Adrenal gland (tissue), 12 donors: ENCODE results near the gene SLC35F6. TPM values are rescaled to one million over a fixed set of nuclear protein-coding genes. Genes with fewer than 3 reads are reported as not detected.
A peak's percentile ranks its signal among the peaks of the same experiment; 100 is the strongest.

Experiments used
- DNase-seq, 7 donors: peaks; one replicate each; pipeline ENCODE4 v3.0.0-alpha.2; 2019 to 2020
- H3K27ac ChIP-seq, 5 donors: fragments of 200-600 bp; sonication (generic) in 4 of 5; 1 replicate in 3 of 5; 2 replicates in 2 of 5; pipeline versions ENCODE4 v1.5.1 to v1.8.0; 2016 to 2020; ENCODE audit warnings: mild to moderate bottlenecking in 1 of 5
- H3K27me3 ChIP-seq: fragments of 200-600 bp; 2 replicates; pipeline ENCODE4 v1.8.0; 2021
- H3K36me3 ChIP-seq, 2 donors: fragments of 200-600 bp; replicated peaks in 1 of 2; 1 replicate in 1 of 2; 2 replicates in 1 of 2; pipeline versions ENCODE4 v1.5.1 to v1.8.0; 2018 to 2022
- H3K4me1 ChIP-seq, 2 donors: fragments of 200-600 bp; replicated peaks in 1 of 2; 1 replicate in 1 of 2; 2 replicates in 1 of 2; pipeline versions ENCODE4 v1.5.1 to v1.8.0; 2018 to 2021
- H3K4me3 ChIP-seq, 4 donors: fragments of 200-600 bp; sonication (generic) in 3 of 4; one replicate each; pipeline ENCODE4 v1.5.1; 2016 to 2018
- H3K9me3 ChIP-seq, 3 donors: fragments of 200-600 bp; sonication (generic) in 1 of 3; replicated peaks in 1 of 3; 1 replicate in 2 of 3; 2 replicates in 1 of 3; pipeline versions ENCODE4 v1.5.1 to v1.8.0; 2016 to 2021
- POLR2A ChIP-seq, 2 donors: fragments of 450-650 bp; IDR thresholded peaks; one replicate each; pipeline ENCODE4 v1.6.1; 2017; ENCODE audit warnings: antibody characterized with exemption in 2 of 2, mild to moderate bottlenecking in 2 of 2, moderate library complexity in 1 of 2
- WGBS, 4 donors: extraction: QIAGEN DNeasy Blood & Tissue Kit in 2 of 4; methylation state at CpG; one replicate each; pipeline versions ENCODE4 v1.1.5 to v1.1.7; 2013 to 2017; 5-methylcytosine and 5-hydroxymethylcytosine counted together
- intact Hi-C, 2 donors: fragments of 100-400 bp; cut with DNase I; formaldehyde crosslinking; loops; one replicate each; pipeline versions ENCODE4 v1.14.1 to v1.15.0; 2022 to 2023
- polyA plus RNA-seq, 3 donors: library from polyadenylated mRNA; stranded (reverse); fragments of 200-250 nt in 2 of 3; fragments of 350-450 nt in 1 of 3; fragmentation: Illumina TruSeq in 1 of 3; extraction: RNeasy Lipid Tissue Mini Kit (QIAGEN cat#74804) in 1 of 3; gene quantifications; one replicate each; pipeline ENCODE4 v1.2.3, GENCODE V29; 2013 to 2014
- total RNA-seq, 9 donors: library from RNA; depleted of rRNA in 4 of 9; stranded (reverse); fragments of >200 nt in 4 of 9; fragments of 120-200 nt in 1 of 9; fragmentation: NEBNext Ultra II Directional in 1 of 9; extraction: Animal tissue kit (Norgen Biotek cat#: 25700) in 1 of 9; gene quantifications; one replicate each; pipeline versions ENCODE4 v1.1.0 to v1.2.4, GENCODE V29; 2013 to 2023
- TF ChIP-seq, protein P1 (sequence below), 6 experiments: fragments of 450-650 bp in 4 of 6; fragments of 200-600 bp in 2 of 6; sonication (generic) in 1 of 6; IDR thresholded peaks; 1 replicate in 5 of 6; 2 replicates in 1 of 6; pipeline versions ENCODE4 v1.5.1 to v1.8.0; 2016 to 2021; ENCODE audit warnings: antibody characterized with exemption in 6 of 6, mild to moderate bottlenecking in 2 of 6, moderate library complexity in 1 of 6
- donor health status: healthy with polysubstance abuse.
- donor health status: Bipolar disorder and iron deficiency.
- donor health status: DM: yes; HTN: yes; CAD: no.
- donor health status: DM: no; HTN: no; CAD: no.
- donor health status: DM: no; HTN: no; CAD: no.
- donor health status: DM: yes; HTN: yes; CAD: no.

SLC35F6 gene
- total and polyA plus RNA-seq, 12 donors = 20.0 to 92.4 (median 56.7) TPM

- TF ChIP-seq, protein P1, sequence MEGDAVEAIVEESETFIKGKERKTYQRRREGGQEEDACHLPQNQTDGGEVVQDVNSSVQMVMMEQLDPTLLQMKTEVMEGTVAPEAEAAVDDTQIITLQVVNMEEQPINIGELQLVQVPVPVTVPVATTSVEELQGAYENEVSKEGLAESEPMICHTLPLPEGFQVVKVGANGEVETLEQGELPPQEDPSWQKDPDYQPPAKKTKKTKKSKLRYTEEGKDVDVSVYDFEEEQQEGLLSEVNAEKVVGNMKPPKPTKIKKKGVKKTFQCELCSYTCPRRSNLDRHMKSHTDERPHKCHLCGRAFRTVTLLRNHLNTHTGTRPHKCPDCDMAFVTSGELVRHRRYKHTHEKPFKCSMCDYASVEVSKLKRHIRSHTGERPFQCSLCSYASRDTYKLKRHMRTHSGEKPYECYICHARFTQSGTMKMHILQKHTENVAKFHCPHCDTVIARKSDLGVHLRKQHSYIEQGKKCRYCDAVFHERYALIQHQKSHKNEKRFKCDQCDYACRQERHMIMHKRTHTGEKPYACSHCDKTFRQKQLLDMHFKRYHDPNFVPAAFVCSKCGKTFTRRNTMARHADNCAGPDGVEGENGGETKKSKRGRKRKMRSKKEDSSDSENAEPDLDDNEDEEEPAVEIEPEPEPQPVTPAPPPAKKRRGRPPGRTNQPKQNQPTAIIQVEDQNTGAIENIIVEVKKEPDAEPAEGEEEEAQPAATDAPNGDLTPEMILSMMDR (IDR thresholded peaks at IDR 0.05) = no peak
- peak in 1 of 2 donors; percentile 45 for TF ChIP-seq POLR2A (IDR thresholded peaks at IDR 0.05)
- intact Hi-C loops = loop anchor here in 1 of 2 donors (10.0 kb wide), 1 partner anchor 491 kb away; the partner anchor contains the start of genes HADHA and HADHB
- H3K9me3 ChIP-seq = no peaks in the 10 kb centered on the region
- no peak overlapping the region for H3K4me3 ChIP-seq
- H3K27ac ChIP-seq = peak overlapping the region; percentile 83 to 94 (median 85)
- H3K36me3 ChIP-seq = no peaks in the 10 kb centered on the region
- peaks cover 15 to 28% of the 10 kb centered on the region in 2 donors for H3K4me1 ChIP-seq
- peak in 6 of 7 donors; percentile 77 to 86 (median 84) for DNase-seq
- H3K27me3 ChIP-seq = no peaks in the 10 kb centered on the region
- 19 to 30% (median 22%) methylated on average over 6 to 8 of the region's 8 CpGs for WGBS, 4 donors
Observed at GRCh38 chr2:26735883-26736588, 28.0 kb upstream of the SLC35F6 start.

DNA sequence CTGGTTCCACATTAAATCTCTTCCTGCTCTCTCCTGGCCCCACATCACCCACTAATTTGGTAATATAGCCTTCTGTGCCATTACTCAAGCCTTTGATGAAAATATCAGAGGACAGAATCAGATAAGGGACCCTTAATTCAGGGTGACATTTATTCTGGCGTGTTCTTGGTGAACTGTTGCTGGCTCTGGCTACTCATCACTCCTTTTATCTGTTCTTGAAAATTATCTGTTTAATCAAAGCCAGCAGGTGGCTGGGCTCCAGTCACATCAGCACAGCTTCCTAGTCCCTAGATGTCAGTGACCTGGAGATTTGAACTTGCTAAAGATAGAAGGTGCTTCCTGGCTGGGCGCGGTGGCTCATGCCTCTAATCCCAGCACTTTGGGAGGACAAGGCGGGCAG is 26.9 kb upstream of the SLC35F6 start:
- TF ChIP-seq, protein P1 (IDR thresholded peaks at IDR 0.05) = no peak
- TF ChIP-seq POLR2A (IDR thresholded peaks at IDR 0.05) = no peak
- intact Hi-C loops = loop anchor here in 1 of 2 donors (10.0 kb wide), 1 partner anchor 492 kb away; the partner anchor contains the start of genes HADHA and HADHB
- H3K4me3 ChIP-seq = no peak overlapping the region
- no peaks in the 10 kb centered on the region for H3K36me3 ChIP-seq
- DNase-seq = peak in 6 of 7 donors; percentile 71 to 87 (median 78)
- no peaks in the 10 kb centered on the region for H3K27me3 ChIP-seq
- peak overlapping the region; percentile 21 to 85 (median 80) for H3K27ac ChIP-seq
- no peaks in the 10 kb centered on the region for H3K9me3 ChIP-seq
- peaks cover 15 to 27% of the 10 kb centered on the region in 2 donors for H3K4me1 ChIP-seq
- WGBS, 4 donors = 28 to 46% (median 41%) methylated on average over 4 of the region's 4 CpGs

DNA sequence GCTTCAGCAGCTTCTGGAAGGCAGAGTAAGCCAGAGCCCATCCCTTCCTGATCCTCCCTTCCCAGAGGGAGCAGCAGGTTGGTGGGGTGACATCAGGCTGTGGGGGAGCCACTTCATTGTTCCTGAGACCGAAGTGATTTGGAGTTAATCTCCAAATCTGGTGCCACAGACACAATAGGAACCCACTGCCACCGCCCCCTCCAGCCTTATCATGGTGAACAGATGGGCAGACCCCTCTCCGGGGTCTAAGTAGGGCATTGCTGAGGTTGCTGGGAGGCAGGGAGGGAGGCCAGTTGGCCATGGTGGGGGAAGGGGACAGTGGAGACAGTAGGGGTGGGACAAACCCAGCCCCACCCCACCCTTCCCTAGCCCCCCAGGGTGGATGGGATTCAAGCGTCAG is 25.6 kb upstream of the SLC35F6 start:
- TF ChIP-seq POLR2A (IDR thresholded peaks at IDR 0.05) = no peak
- TF ChIP-seq, protein P1 (IDR thresholded peaks at IDR 0.05) = no peak
- 57 to 95% (median 83%) methylated on average over 1 to 4 of the region's 4 CpGs for WGBS, 4 donors
- Histone ChIP-seq H3K4me1 (peaks cover 15 to 24% of the 10 kb centered on the region in 2 donors), H3K27ac (no peak overlapping the region), H3K4me3 (no peak overlapping the region), H3K9me3 (no peaks in the 10 kb centered on the region), H3K27me3 (no peaks in the 10 kb centered on the region), H3K36me3 (no peaks in the 10 kb centered on the region)
- intact Hi-C loops = loop anchor here in 1 of 2 donors (10.0 kb wide), 1 partner anchor 494 kb away; the partner anchor contains the start of genes HADHA and HADHB
- peak in 1 of 7 donors; percentile 20 for DNase-seq

GRCh38 chr2:26739514-26739913 is 24.6 kb upstream of the SLC35F6 start:
- 86 to 98% (median 97%) methylated on average over 7 of the region's 7 CpGs for WGBS, 4 donors
- no peaks in the 10 kb centered on the region for H3K27me3 ChIP-seq
- intact Hi-C loops = loop anchor here in 1 of 2 donors (10.0 kb wide), 1 partner anchor 495 kb away; the partner anchor contains the start of genes HADHA and HADHB

More at GRCh38 chr2:26739514-26739913, 24.6 kb upstream of the SLC35F6 start:
- H3K27ac ChIP-seq = no peak overlapping the region
- peak in 1 of 7 donors; percentile 13 for DNase-seq
- H3K9me3 ChIP-seq = no peaks in the 10 kb centered on the region
- peaks cover 15 to 24% of the 10 kb centered on the region in 2 donors for H3K4me1 ChIP-seq
- TF ChIP-seq, protein P1 (IDR thresholded peaks at IDR 0.05) = no peak
- TF ChIP-seq POLR2A (IDR thresholded peaks at IDR 0.05) = no peak
- H3K36me3 ChIP-seq = no peaks in the 10 kb centered on the region
- no peak overlapping the region for H3K4me3 ChIP-seq
